Measurements from ENCODE around the gene CTNNA1.

GRCh38 chr5:138832218-138832617 lies 79.0 kb downstream of the CTNNA1 start:
- TF ChIP-seq CTCF (IDR thresholded peaks at IDR 0.05) = no peak
- TF ChIP-seq POLR2A (IDR thresholded peaks at IDR 0.05) = no peak
